Smooth muscle cell (in vitro differentiated cells): ENCODE data around the gene THSD1. TPM values are rescaled to one million over a fixed set of nuclear protein-coding genes. Genes with fewer than 3 reads are reported as not detected.
"Not testable (repeated sequence)": the region's sequence is repeated elsewhere in the genome, so short reads cannot be mapped to it uniquely, and the experiment has no call there.

Experiments
- DNase-seq: peaks from one replicate; lab custom pipeline; 2025; ENCODE audit not compliant: unreplicated experiment; lab: John Stamatoyannopoulos, UW
- H2AFZ ChIP-seq: fragments of 200-600 bp; sonication (generic); 2 replicates; pipeline ENCODE4 v1.6.0; 2016; ENCODE audit warnings: antibody characterized with exemption, low read depth, mild to moderate bottlenecking
- H3F3A ChIP-seq: fragments of 200-600 bp; sonication (generic); 2 replicates; pipeline ENCODE4 v1.6.0; 2017; ENCODE audit warnings: antibody characterized with exemption, low read depth
- H3K27ac ChIP-seq: fragments of 200-600 bp; sonication (generic); 2 replicates; pipeline ENCODE4 v1.5.1; 2016; ENCODE audit warnings: low read depth, mild to moderate bottlenecking
- H3K27me3 ChIP-seq: fragments of 200-600 bp; sonication (generic); 2 replicates; pipeline ENCODE4 v1.6.1; 2016; ENCODE audit warnings: low read depth, mild to moderate bottlenecking
- H3K36me3 ChIP-seq: fragments of 200-600 bp; sonication (generic); 2 replicates; pipeline ENCODE4 v1.5.1; 2016; ENCODE audit warnings: low read depth
- H3K4me1 ChIP-seq: fragments of 200-600 bp; sonication (generic); 2 replicates; pipeline ENCODE4 v1.5.1; 2016; ENCODE audit warnings: low read depth
- H3K4me2 ChIP-seq: fragments of 200-600 bp; sonication (generic); 2 replicates; pipeline ENCODE4 v1.6.0; 2016; ENCODE audit warnings: mild to moderate bottlenecking
- H3K4me3 ChIP-seq: fragments of 200-600 bp; sonication (generic); 2 replicates; pipeline ENCODE4 v1.5.1; 2016; ENCODE audit warnings: mild to moderate bottlenecking
- H3K79me2 ChIP-seq: fragments of 200-600 bp; sonication (generic); 2 replicates; pipeline ENCODE4 v1.6.0; 2016; ENCODE audit warnings: low read depth, mild to moderate bottlenecking
- H3K9ac ChIP-seq: fragments of 200-600 bp; sonication (generic); 2 replicates; pipeline ENCODE4 v1.6.0; 2016; ENCODE audit warnings: low read depth
- H3K9me3 ChIP-seq: fragments of 200-600 bp; sonication (generic); replicated peaks from 2 replicates; pipeline ENCODE4 v1.5.1; 2016; ENCODE audit warnings: low read depth
- H4K20me1 ChIP-seq: fragments of 200-600 bp; sonication (generic); 2 replicates; pipeline ENCODE4 v1.6.0; 2016; ENCODE audit warnings: low read depth
- whole genome bisulfite sequencing: methylation state at CpG from one replicate; pipeline ENCODE4 v1.1.7; 2016; ENCODE audit warnings: low lambda C conversion rate; 5-methylcytosine and 5-hydroxymethylcytosine counted together
- polyA plus RNA-seq: library from polyadenylated mRNA; unstranded; fragments of >200 nt; fragmentation: Nextera tagmentation; extraction: Ambion mirVana; gene quantifications from 2 replicates; pipeline ENCODE4 v1.2.1, GENCODE V29; 2016
- total RNA-seq: library from RNA; depleted of rRNA; stranded (reverse); fragments of >200 nt; gene quantifications from 2 replicates; pipeline ENCODE4 v1.2.3, GENCODE V29; 2014
- TF ChIP-seq, protein P1 (sequence below): fragments of 200-600 bp; sonication (generic); IDR thresholded peaks from 2 replicates; pipeline ENCODE4 v1.5.1; 2017; ENCODE audit warnings: borderline replicate concordance, mild to moderate bottlenecking, antibody characterized with exemption; ENCODE audit not compliant: insufficient read depth, poor library complexity, severe bottlenecking

Gene THSD1
- total and polyA plus RNA-seq, 2 experiments from 2014 or later = 0.08 to 0.67 TPM

- Histone ChIP-seq H3K79me2 (no peaks in the 10 kb centered on the region), H3K4me2 (no peak overlapping the region), H3K4me3 (no peak overlapping the region), H3K9me3 (no peaks in the 10 kb centered on the region), H3K36me3 (no peaks in the 10 kb centered on the region), H3K9ac (no peak overlapping the region), H3K27me3 (no peaks in the 10 kb centered on the region), H4K20me1 (no peaks in the 10 kb centered on the region), H3F3A (no peaks in the 10 kb centered on the region), H3K27ac (no peak overlapping the region), H2AFZ (no peak overlapping the region), H3K4me1 (peaks cover 7% of the 10 kb centered on the region)
- WGBS = 58% methylated on average over 1 of the region's 1 CpG
- TF ChIP-seq, protein P1, sequence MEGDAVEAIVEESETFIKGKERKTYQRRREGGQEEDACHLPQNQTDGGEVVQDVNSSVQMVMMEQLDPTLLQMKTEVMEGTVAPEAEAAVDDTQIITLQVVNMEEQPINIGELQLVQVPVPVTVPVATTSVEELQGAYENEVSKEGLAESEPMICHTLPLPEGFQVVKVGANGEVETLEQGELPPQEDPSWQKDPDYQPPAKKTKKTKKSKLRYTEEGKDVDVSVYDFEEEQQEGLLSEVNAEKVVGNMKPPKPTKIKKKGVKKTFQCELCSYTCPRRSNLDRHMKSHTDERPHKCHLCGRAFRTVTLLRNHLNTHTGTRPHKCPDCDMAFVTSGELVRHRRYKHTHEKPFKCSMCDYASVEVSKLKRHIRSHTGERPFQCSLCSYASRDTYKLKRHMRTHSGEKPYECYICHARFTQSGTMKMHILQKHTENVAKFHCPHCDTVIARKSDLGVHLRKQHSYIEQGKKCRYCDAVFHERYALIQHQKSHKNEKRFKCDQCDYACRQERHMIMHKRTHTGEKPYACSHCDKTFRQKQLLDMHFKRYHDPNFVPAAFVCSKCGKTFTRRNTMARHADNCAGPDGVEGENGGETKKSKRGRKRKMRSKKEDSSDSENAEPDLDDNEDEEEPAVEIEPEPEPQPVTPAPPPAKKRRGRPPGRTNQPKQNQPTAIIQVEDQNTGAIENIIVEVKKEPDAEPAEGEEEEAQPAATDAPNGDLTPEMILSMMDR = no peak
- no peak for DNase-seq
These were observed 31.0 kb downstream of the THSD1 start for GRCh38 chr13:52374873-52375411.

GRCh38 chr13:52374389-52374788 lies 31.6 kb downstream of the THSD1 start:
- Histone ChIP-seq H3K27ac (no peak overlapping the region), H3K4me2 (no peak overlapping the region), H3K79me2 (no peaks in the 10 kb centered on the region), H3K27me3 (no peaks in the 10 kb centered on the region), H3K9me3 (no peaks in the 10 kb centered on the region), H2AFZ (no peak overlapping the region), H3K4me3 (no peak overlapping the region), H3K9ac (no peak overlapping the region), H4K20me1 (no peaks in the 10 kb centered on the region), H3K4me1 (peaks cover 7% of the 10 kb centered on the region), H3F3A (no peaks in the 10 kb centered on the region), H3K36me3 (no peaks in the 10 kb centered on the region)
- WGBS = 100% methylated on average over 4 of the region's 4 CpGs
- TF ChIP-seq, protein P1 = no peak
- no peak for DNase-seq

- not testable (repeated sequence) for H3K4me1 ChIP-seq
These were observed 32.7 kb downstream of the THSD1 start for GRCh38 chr13:52373277-52373676.

GRCh38 chr13:52371736-52372247 lies 34.2 kb downstream of the THSD1 start:
- no peak overlapping the region for H2AFZ ChIP-seq
- no peak overlapping the region for H3K4me3 ChIP-seq
- H3K4me1 ChIP-seq = peaks cover 7% of the 10 kb centered on the region
- no peaks in the 10 kb centered on the region for H3F3A ChIP-seq
- no peak overlapping the region for H3K27ac ChIP-seq
- WGBS = 24% methylated on average over 3 of the region's 3 CpGs
- peak overlapping the region; percentile 73 for H3K4me2 ChIP-seq
- no peak overlapping the region for H3K9ac ChIP-seq
- H4K20me1 ChIP-seq = no peaks in the 10 kb centered on the region
- no peaks in the 10 kb centered on the region for H3K27me3 ChIP-seq
- H3K9me3 ChIP-seq = no peaks in the 10 kb centered on the region
- H3K36me3 ChIP-seq = no peaks in the 10 kb centered on the region
- DNase-seq = no peak
- no peaks in the 10 kb centered on the region for H3K79me2 ChIP-seq
- TF ChIP-seq, protein P1 = no peak

More at GRCh38 chr13:52373277-52373676, 32.7 kb downstream of the THSD1 start:
- not testable (repeated sequence) for H3K9me3 ChIP-seq, H3K27me3 ChIP-seq, H4K20me1 ChIP-seq, H3K4me3 ChIP-seq, H3K79me2 ChIP-seq, H3K4me2 ChIP-seq, H3K36me3 ChIP-seq, H3F3A ChIP-seq, H3K27ac ChIP-seq, H2AFZ ChIP-seq, H3K9ac ChIP-seq, DNase-seq
- WGBS = 94% methylated on average over 1 of the region's 1 CpG
